H9 (cell line): ENCODE measurements around the gene DIP2C. TPM values are rescaled to one million over a fixed set of nuclear protein-coding genes. Genes with fewer than 3 reads are reported as not detected.

Experiments used
- DNase-seq: peaks from one replicate; pipeline ENCODE4 v3.0.0-alpha.2; 2017
- H2AFZ ChIP-seq: one replicate; pipeline ENCODE4 v1.6.1; 2013; ENCODE audit warnings: mild to moderate bottlenecking, low read length, control low read depth, moderate library complexity
- H2AK5ac ChIP-seq: 2 replicates; pipeline ENCODE4 v1.6.1; 2013; ENCODE audit warnings: low read length, control low read depth, mixed read lengths; ENCODE audit not compliant: insufficient read length
- H2BK120ac ChIP-seq: one replicate; pipeline ENCODE4 v1.6.1; 2013; ENCODE audit warnings: low read depth, mild to moderate bottlenecking, low read length, control low read depth, inconsistent platforms; ENCODE audit not compliant: poor library complexity, severe bottlenecking
- H2BK12ac ChIP-seq: 2 replicates; pipeline ENCODE4 v1.6.1; 2013; ENCODE audit warnings: low read length, control low read depth, mixed read lengths, low read depth; ENCODE audit not compliant: insufficient read length
- H2BK15ac ChIP-seq: 2 replicates; pipeline ENCODE4 v1.6.1; 2013; ENCODE audit warnings: low read depth, low read length, control low read depth
- H2BK20ac ChIP-seq: one replicate; pipeline ENCODE4 v1.6.1; 2013; ENCODE audit warnings: low read depth, mild to moderate bottlenecking, low read length, control low read depth, inconsistent platforms; ENCODE audit not compliant: poor library complexity, severe bottlenecking
- H2BK5ac ChIP-seq: 2 replicates; pipeline ENCODE4 v1.6.1; 2013; ENCODE audit warnings: low read length, control low read depth, mixed read lengths; ENCODE audit not compliant: insufficient read length
- H3K14ac ChIP-seq: 2 replicates; pipeline ENCODE4 v1.6.1; 2013; ENCODE audit warnings: low read length, control low read depth; ENCODE audit not compliant: insufficient read depth
- H3K18ac ChIP-seq: 2 replicates; pipeline ENCODE4 v1.6.1; 2013; ENCODE audit warnings: low read depth, mild to moderate bottlenecking, mixed read lengths, low read length, control low read depth; ENCODE audit not compliant: insufficient read length
- H3K23ac ChIP-seq: 2 replicates; pipeline ENCODE4 v1.6.1; 2013; ENCODE audit warnings: low read length, control low read depth, mixed read lengths, low read depth; ENCODE audit not compliant: insufficient read length
- H3K23me2 ChIP-seq: 2 replicates; pipeline ENCODE4 v1.6.1; 2013; ENCODE audit warnings: low read depth, mild to moderate bottlenecking, mixed read lengths, low read length, control low read depth; ENCODE audit not compliant: insufficient read length, poor library complexity, severe bottlenecking
- H3K27ac ChIP-seq: 2 replicates; pipeline ENCODE4 v1.5.1; 2013; ENCODE audit warnings: low read length, control low read depth, mixed read lengths, low read depth; ENCODE audit not compliant: insufficient read length
- H3K27me3 ChIP-seq: 2 replicates; pipeline ENCODE4 v1.6.1; 2013; ENCODE audit warnings: low read length, control low read depth, inconsistent platforms; ENCODE audit not compliant: insufficient read depth
- H3K4ac ChIP-seq: 2 replicates; pipeline ENCODE4 v1.6.1; 2013; ENCODE audit warnings: low read depth, mild to moderate bottlenecking, control low read depth, inconsistent platforms, low read length, moderate library complexity
- H3K4me1 ChIP-seq: 2 replicates; pipeline ENCODE4 v1.6.1; 2013; ENCODE audit warnings: low read length, control low read depth, inconsistent platforms; ENCODE audit not compliant: insufficient read depth
- H3K4me2 ChIP-seq: 2 replicates; pipeline ENCODE4 v1.6.1; 2013; ENCODE audit warnings: low read length, control low read depth, mixed read lengths; ENCODE audit not compliant: insufficient read length, insufficient read depth
- H3K56ac ChIP-seq: 2 replicates; pipeline ENCODE4 v1.6.1; 2013; ENCODE audit warnings: low read depth, mild to moderate bottlenecking, mixed read lengths, low read length, control low read depth; ENCODE audit not compliant: insufficient read length
- H3K79me1 ChIP-seq: 2 replicates; pipeline ENCODE4 v1.6.1; 2013; ENCODE audit warnings: low read depth, mild to moderate bottlenecking, moderate library complexity, low read length, control low read depth, inconsistent platforms; ENCODE audit not compliant: insufficient read depth, poor library complexity, severe bottlenecking
- H3K79me2 ChIP-seq: 2 replicates; pipeline ENCODE4 v1.6.1; 2013; ENCODE audit warnings: low read length, control low read depth, inconsistent platforms; ENCODE audit not compliant: insufficient read depth
- H3K9ac ChIP-seq: 2 replicates; pipeline ENCODE4 v1.6.1; 2013; ENCODE audit warnings: low read length, control low read depth, mixed read lengths; ENCODE audit not compliant: insufficient read length; ENCODE audit errors: extremely low read depth
- H3K9me3 ChIP-seq: one replicate; pipeline ENCODE4 v1.6.1; 2013; ENCODE audit warnings: low read depth, low read length, inconsistent platforms; ENCODE audit not compliant: control insufficient read depth
- H3T11ph ChIP-seq: one replicate; pipeline ENCODE4 v1.6.1; 2013; ENCODE audit warnings: mild to moderate bottlenecking, low read length, control low read depth, inconsistent platforms
- H4K20me1 ChIP-seq: one replicate; pipeline ENCODE4 v1.6.1; 2013; ENCODE audit not compliant: control insufficient read depth, insufficient read length, insufficient read depth
- H4K5ac ChIP-seq: 2 replicates; pipeline ENCODE4 v1.6.1; 2013; ENCODE audit warnings: low read depth, mild to moderate bottlenecking, mixed read lengths, low read length, control low read depth; ENCODE audit not compliant: insufficient read length
- H4K8ac ChIP-seq: replicated peaks from 2 replicates; pipeline ENCODE4 v1.6.1; 2013; ENCODE audit warnings: low read length, control low read depth, mixed read lengths, low read depth; ENCODE audit not compliant: insufficient read length
- H4K91ac ChIP-seq: 2 replicates; pipeline ENCODE4 v1.6.1; 2013; ENCODE audit warnings: low read depth, mild to moderate bottlenecking, moderate library complexity, mixed read lengths, low read length, control low read depth; ENCODE audit not compliant: insufficient read length
- H3K27ac Mint-ChIP-seq, 3 experiments: 2 replicates in 2 of 3; 3 replicates in 1 of 3; pipeline ENCODE4 v1.8.0; 2020 to 2021; ENCODE audit warnings: mixed read lengths in 3 of 3, mild to moderate bottlenecking in 1 of 3, moderate library complexity in 1 of 3
- H3K27me3 Mint-ChIP-seq: 2 replicates; pipeline ENCODE4 v1.8.0; 2021; ENCODE audit warnings: low read depth, mild to moderate bottlenecking, moderate library complexity, mixed read lengths
- H3K36me3 Mint-ChIP-seq, 3 experiments: 2 replicates in 2 of 3; 3 replicates in 1 of 3; pipeline ENCODE4 v1.8.0; 2020 to 2021; ENCODE audit warnings: low read depth in 3 of 3, mixed read lengths in 3 of 3; ENCODE audit not compliant: insufficient read depth in 1 of 3
- H3K4me1 Mint-ChIP-seq, 2 experiments: 2 replicates each; pipeline ENCODE4 v1.8.0; 2020; ENCODE audit warnings: mixed read lengths in 2 of 2
- H3K4me3 Mint-ChIP-seq, 2 experiments: 2 replicates in 1 of 2; 3 replicates in 1 of 2; pipeline ENCODE4 v1.8.0; 2020 to 2021; ENCODE audit warnings: mild to moderate bottlenecking in 2 of 2, mixed read lengths in 2 of 2, moderate library complexity in 1 of 2
- H3K9me3 Mint-ChIP-seq, 2 experiments: 2 replicates in 1 of 2; 3 replicates in 1 of 2; pipeline ENCODE4 v1.8.0; 2020; ENCODE audit warnings: mild to moderate bottlenecking in 2 of 2, mixed read lengths in 2 of 2, moderate library complexity in 1 of 2
- WGBS: extraction: QIAGEN DNeasy Blood & Tissue Kit; methylation state at CpG from one replicate; pipeline ENCODE4 v1.1.7; 2013; ENCODE audit warnings: missing lambda C conversion rate, low lambda C conversion rate, mixed read lengths; ENCODE audit not compliant: insufficient read length; ENCODE audit errors: extremely low coverage; 5-methylcytosine and 5-hydroxymethylcytosine counted together
- total RNA-seq: library from RNA; stranded (reverse); gene quantifications from 2 replicates; pipeline ENCODE4 v1.2.1, GENCODE V29; 2021
- TF ChIP-seq, protein P1 (sequence below): fragments of 200-600 bp; sonication (generic); conservative IDR thresholded peaks from 3 replicates; pipeline ENCODE4 v1.8.0; 2021; ENCODE audit warnings: antibody characterized with exemption, mild to moderate bottlenecking

Gene DIP2C
- total RNA-seq, 1 experiment from 2014 or later: 7.9 TPM

DNA sequence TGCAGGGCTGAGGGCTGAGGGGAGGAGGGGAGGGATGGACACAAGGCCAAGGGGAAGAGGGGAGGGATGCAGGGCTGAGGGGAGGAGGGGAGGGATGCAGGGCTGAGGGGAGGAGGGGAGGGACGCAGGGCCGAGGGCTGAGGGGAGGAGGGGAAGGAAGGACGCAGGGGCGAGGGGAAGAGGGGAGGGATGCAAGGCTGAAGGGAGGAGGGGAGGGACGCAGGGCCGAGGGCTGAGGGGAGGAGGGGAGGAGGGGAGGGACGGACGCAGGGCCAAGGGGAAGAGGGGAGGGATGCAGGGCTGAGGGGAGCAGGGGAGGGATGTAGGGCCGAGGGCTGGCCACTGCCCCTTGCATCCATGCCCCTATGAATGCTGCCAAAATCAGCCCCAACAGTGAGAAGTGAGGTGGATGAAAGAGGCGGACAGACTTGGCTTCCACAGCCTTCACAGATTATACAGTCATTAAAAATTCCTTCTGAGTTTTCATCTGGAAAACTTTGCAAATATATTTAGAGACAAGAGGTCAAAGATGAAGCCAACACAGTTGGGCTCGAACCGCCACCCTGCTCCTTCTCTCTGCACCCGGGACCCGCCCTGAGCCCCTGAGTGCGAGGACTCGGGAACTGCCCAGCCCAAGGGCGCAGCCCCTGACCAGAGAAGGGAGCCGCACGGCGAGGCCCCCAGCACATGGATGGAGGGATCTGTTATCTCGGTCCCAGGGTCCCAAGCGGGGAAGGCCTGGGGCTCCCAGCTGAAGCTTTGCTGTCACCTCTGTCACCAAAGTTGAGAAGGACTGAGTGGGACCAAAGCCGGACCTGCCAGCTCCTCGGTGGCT, 65.8 kb downstream of the DIP2C start:
- Histone ChIP-seq H4K5ac (no peak overlapping the region), H2BK5ac (no peak overlapping the region), H3K27ac (no peak overlapping the region), H2BK20ac (no peak overlapping the region), H2BK12ac (no peak overlapping the region), H2BK15ac (no peak overlapping the region), H3K27me3 (no peaks in the 10 kb centered on the region), H3K23ac (no peak overlapping the region), H4K8ac (no peak overlapping the region), H3K18ac (no peak overlapping the region), H3K14ac (no peak overlapping the region; the same call in 1 of the 2 replicates), H2AFZ (no peak overlapping the region), H3K4me1 (peaks cover 7% of the 10 kb centered on the region; the same call in 1 of the 2 replicates), H4K20me1 (peaks cover 2% of the 10 kb centered on the region), H3K9me3 (no peaks in the 10 kb centered on the region), H3K56ac (no peak overlapping the region), H2AK5ac (no peak overlapping the region), H3K9ac (no peak overlapping the region), H3K79me2 (no peaks in the 10 kb centered on the region; the same call in 1 of the 2 replicates), H3K23me2 (no peaks in the 10 kb centered on the region), H3K79me1 (no peaks in the 10 kb centered on the region), H3K4ac (no peak overlapping the region), H2BK120ac (no peak overlapping the region), H3K4me2 (no peak overlapping the region), H3T11ph (no peak overlapping the region), H4K91ac (no peak overlapping the region)
- no peaks in the 10 kb centered on the region; the same call in 1 of the 2 replicates for H3K27me3 Mint-ChIP-seq
- no peak overlapping the region; a peak in 1 of 7 replicates for H3K27ac Mint-ChIP-seq
- H3K36me3 Mint-ChIP-seq: peaks cover 0 to 4% (median 0%) of the 10 kb centered on the region in 3 experiments; a peak in 4 of 7 replicates
- no peak overlapping the region for H3K4me3 Mint-ChIP-seq
- WGBS: no CpG with 5 or more reads among the region's 24 CpGs
- peaks cover 28 to 43% of the 10 kb centered on the region in 2 experiments for H3K4me1 Mint-ChIP-seq
- no peak for DNase-seq
- TF ChIP-seq, protein P1, sequence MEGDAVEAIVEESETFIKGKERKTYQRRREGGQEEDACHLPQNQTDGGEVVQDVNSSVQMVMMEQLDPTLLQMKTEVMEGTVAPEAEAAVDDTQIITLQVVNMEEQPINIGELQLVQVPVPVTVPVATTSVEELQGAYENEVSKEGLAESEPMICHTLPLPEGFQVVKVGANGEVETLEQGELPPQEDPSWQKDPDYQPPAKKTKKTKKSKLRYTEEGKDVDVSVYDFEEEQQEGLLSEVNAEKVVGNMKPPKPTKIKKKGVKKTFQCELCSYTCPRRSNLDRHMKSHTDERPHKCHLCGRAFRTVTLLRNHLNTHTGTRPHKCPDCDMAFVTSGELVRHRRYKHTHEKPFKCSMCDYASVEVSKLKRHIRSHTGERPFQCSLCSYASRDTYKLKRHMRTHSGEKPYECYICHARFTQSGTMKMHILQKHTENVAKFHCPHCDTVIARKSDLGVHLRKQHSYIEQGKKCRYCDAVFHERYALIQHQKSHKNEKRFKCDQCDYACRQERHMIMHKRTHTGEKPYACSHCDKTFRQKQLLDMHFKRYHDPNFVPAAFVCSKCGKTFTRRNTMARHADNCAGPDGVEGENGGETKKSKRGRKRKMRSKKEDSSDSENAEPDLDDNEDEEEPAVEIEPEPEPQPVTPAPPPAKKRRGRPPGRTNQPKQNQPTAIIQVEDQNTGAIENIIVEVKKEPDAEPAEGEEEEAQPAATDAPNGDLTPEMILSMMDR: no peak
- no peaks in the 10 kb centered on the region for H3K9me3 Mint-ChIP-seq
